Smooth muscle cell (in vitro differentiated cells): ENCODE results near the gene FHIT. TPM values are rescaled to one million over a fixed set of nuclear protein-coding genes. Genes with fewer than 3 reads are reported as not detected.

ENCODE experiments used
- DNase-seq: peaks from one replicate; lab custom pipeline; 2025; ENCODE audit not compliant: unreplicated experiment; lab: John Stamatoyannopoulos, UW
- H2AFZ ChIP-seq: fragments of 200-600 bp; sonication (generic); 2 replicates; pipeline ENCODE4 v1.6.0; 2016; ENCODE audit warnings: antibody characterized with exemption, low read depth, mild to moderate bottlenecking
- H3F3A ChIP-seq: fragments of 200-600 bp; sonication (generic); 2 replicates; pipeline ENCODE4 v1.6.0; 2017; ENCODE audit warnings: antibody characterized with exemption, low read depth
- H3K27ac ChIP-seq: fragments of 200-600 bp; sonication (generic); 2 replicates; pipeline ENCODE4 v1.5.1; 2016; ENCODE audit warnings: low read depth, mild to moderate bottlenecking
- H3K27me3 ChIP-seq: fragments of 200-600 bp; sonication (generic); 2 replicates; pipeline ENCODE4 v1.6.1; 2016; ENCODE audit warnings: low read depth, mild to moderate bottlenecking
- H3K36me3 ChIP-seq: fragments of 200-600 bp; sonication (generic); 2 replicates; pipeline ENCODE4 v1.5.1; 2016; ENCODE audit warnings: low read depth
- H3K4me1 ChIP-seq: fragments of 200-600 bp; sonication (generic); 2 replicates; pipeline ENCODE4 v1.5.1; 2016; ENCODE audit warnings: low read depth
- H3K4me2 ChIP-seq: fragments of 200-600 bp; sonication (generic); 2 replicates; pipeline ENCODE4 v1.6.0; 2016; ENCODE audit warnings: mild to moderate bottlenecking
- H3K4me3 ChIP-seq: fragments of 200-600 bp; sonication (generic); 2 replicates; pipeline ENCODE4 v1.5.1; 2016; ENCODE audit warnings: mild to moderate bottlenecking
- H3K79me2 ChIP-seq: fragments of 200-600 bp; sonication (generic); 2 replicates; pipeline ENCODE4 v1.6.0; 2016; ENCODE audit warnings: low read depth, mild to moderate bottlenecking
- H3K9ac ChIP-seq: fragments of 200-600 bp; sonication (generic); 2 replicates; pipeline ENCODE4 v1.6.0; 2016; ENCODE audit warnings: low read depth
- H3K9me3 ChIP-seq: fragments of 200-600 bp; sonication (generic); replicated peaks from 2 replicates; pipeline ENCODE4 v1.5.1; 2016; ENCODE audit warnings: low read depth
- H4K20me1 ChIP-seq: fragments of 200-600 bp; sonication (generic); 2 replicates; pipeline ENCODE4 v1.6.0; 2016; ENCODE audit warnings: low read depth
- WGBS: methylation state at CpG from one replicate; pipeline ENCODE4 v1.1.7; 2016; ENCODE audit warnings: low lambda C conversion rate; 5-methylcytosine and 5-hydroxymethylcytosine counted together
- polyA plus RNA-seq: library from polyadenylated mRNA; unstranded; fragments of >200 nt; fragmentation: Nextera tagmentation; extraction: Ambion mirVana; gene quantifications from 2 replicates; pipeline ENCODE4 v1.2.1, GENCODE V29; 2016
- total RNA-seq: library from RNA; depleted of rRNA; stranded (reverse); fragments of >200 nt; gene quantifications from 2 replicates; pipeline ENCODE4 v1.2.3, GENCODE V29; 2014
- TF ChIP-seq, protein P1 (sequence below): fragments of 200-600 bp; sonication (generic); IDR thresholded peaks from 2 replicates; pipeline ENCODE4 v1.5.1; 2017; ENCODE audit warnings: borderline replicate concordance, mild to moderate bottlenecking, antibody characterized with exemption; ENCODE audit not compliant: insufficient read depth, poor library complexity, severe bottlenecking

The FHIT gene
- total and polyA plus RNA-seq, 2 experiments from 2014 or later: 5.9 to 6.7 TPM

GRCh38 chr3:60290122-60290492 lies 961.1 kb downstream of the FHIT start:
- Histone ChIP-seq H3K27me3 (no peaks in the 10 kb centered on the region), H4K20me1 (no peaks in the 10 kb centered on the region), H3K9me3 (no peaks in the 10 kb centered on the region), H3K4me3 (no peak overlapping the region), H2AFZ (peak overlapping the region; percentile 11), H3K4me1 (peaks cover 15% of the 10 kb centered on the region), H3F3A (peaks cover 5% of the 10 kb centered on the region), H3K36me3 (no peaks in the 10 kb centered on the region), H3K4me2 (peak overlapping the region; percentile 41), H3K27ac (peak overlapping the region; percentile 71), H3K9ac (no peak overlapping the region), H3K79me2 (no peaks in the 10 kb centered on the region)
- WGBS: 81% methylated on average over 1 of the region's 1 CpG
- DNase-seq: no peak
- TF ChIP-seq, protein P1, sequence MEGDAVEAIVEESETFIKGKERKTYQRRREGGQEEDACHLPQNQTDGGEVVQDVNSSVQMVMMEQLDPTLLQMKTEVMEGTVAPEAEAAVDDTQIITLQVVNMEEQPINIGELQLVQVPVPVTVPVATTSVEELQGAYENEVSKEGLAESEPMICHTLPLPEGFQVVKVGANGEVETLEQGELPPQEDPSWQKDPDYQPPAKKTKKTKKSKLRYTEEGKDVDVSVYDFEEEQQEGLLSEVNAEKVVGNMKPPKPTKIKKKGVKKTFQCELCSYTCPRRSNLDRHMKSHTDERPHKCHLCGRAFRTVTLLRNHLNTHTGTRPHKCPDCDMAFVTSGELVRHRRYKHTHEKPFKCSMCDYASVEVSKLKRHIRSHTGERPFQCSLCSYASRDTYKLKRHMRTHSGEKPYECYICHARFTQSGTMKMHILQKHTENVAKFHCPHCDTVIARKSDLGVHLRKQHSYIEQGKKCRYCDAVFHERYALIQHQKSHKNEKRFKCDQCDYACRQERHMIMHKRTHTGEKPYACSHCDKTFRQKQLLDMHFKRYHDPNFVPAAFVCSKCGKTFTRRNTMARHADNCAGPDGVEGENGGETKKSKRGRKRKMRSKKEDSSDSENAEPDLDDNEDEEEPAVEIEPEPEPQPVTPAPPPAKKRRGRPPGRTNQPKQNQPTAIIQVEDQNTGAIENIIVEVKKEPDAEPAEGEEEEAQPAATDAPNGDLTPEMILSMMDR: no peak

DNA sequence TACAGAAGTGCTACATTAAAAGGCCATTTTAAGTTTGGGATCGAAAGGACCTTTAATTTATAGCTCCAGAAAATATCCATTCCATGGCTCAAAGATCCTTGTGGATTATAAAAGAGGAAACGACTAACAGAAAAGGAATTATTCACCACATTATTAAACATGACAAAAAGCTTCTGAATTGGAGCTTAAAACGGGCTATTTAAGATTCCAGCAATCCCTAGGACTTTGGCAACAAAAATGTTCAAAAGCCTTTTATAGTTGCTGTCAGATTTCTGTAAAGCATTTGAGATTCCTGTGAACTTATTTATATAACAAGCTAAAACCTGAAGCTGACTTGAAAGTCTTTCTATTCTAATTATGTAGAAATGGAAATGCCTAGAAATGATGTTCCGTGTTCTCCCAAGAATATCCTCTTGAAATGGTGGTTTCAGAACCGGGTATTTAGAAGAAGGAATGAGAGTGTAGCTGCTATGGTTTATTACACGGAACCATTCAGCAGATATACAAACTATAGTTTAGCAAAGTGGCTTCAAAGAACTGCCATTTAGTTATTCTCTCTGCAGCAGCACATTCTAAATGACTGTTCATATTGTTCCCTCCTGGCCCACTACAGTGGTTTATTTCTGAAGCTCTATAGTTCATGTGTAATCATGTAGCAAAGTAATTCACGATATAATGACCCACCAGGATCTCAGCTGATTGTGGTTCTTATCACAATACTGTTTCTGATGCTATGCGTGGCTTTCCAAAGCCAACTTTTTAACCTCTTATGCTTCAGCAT lies 961.7 kb downstream of the FHIT start:
- Histone ChIP-seq H3K27ac (peak overlapping the region; percentile 71), H3F3A (peaks cover 5% of the 10 kb centered on the region), H3K4me2 (peak overlapping the region; percentile 69), H3K36me3 (no peaks in the 10 kb centered on the region), H3K27me3 (no peaks in the 10 kb centered on the region), H3K9me3 (no peaks in the 10 kb centered on the region), H3K4me1 (peaks cover 15% of the 10 kb centered on the region), H3K9ac (no peak overlapping the region), H3K4me3 (no peak overlapping the region), H3K79me2 (no peaks in the 10 kb centered on the region), H4K20me1 (no peaks in the 10 kb centered on the region), H2AFZ (peak overlapping the region; percentile 11)
- DNase-seq: no peak
- WGBS: 42% methylated on average over 8 of the region's 8 CpGs
- TF ChIP-seq, protein P1: no peak

- 94% methylated on average over 2 of the region's 2 CpGs for WGBS
- TF ChIP-seq, protein P1: no peak
- Histone ChIP-seq H3K9ac (no peak overlapping the region), H3K27ac (no peak overlapping the region), H3K79me2 (no peaks in the 10 kb centered on the region), H3K4me2 (no peak overlapping the region), H4K20me1 (no peaks in the 10 kb centered on the region), H3K36me3 (no peaks in the 10 kb centered on the region), H3F3A (no peaks in the 10 kb centered on the region), H3K27me3 (no peaks in the 10 kb centered on the region), H3K9me3 (no peaks in the 10 kb centered on the region), H3K4me3 (no peak overlapping the region), H2AFZ (no peak overlapping the region), H3K4me1 (no peaks in the 10 kb centered on the region)
- no peak for DNase-seq
These were observed 968.4 kb downstream of the FHIT start for GRCh38 chr3:60282866-60283265.

GRCh38 chr3:60281970-60282369 lies 969.3 kb downstream of the FHIT start:
- Histone ChIP-seq H3K4me3 (no peak overlapping the region), H3K27me3 (no peaks in the 10 kb centered on the region), H3K79me2 (no peaks in the 10 kb centered on the region), H3K36me3 (no peaks in the 10 kb centered on the region), H3K9me3 (no peaks in the 10 kb centered on the region), H2AFZ (peak overlapping the region; percentile 42), H3K9ac (no peak overlapping the region), H3K4me2 (peak overlapping the region; percentile 40), H3K27ac (peak overlapping the region; percentile 9), H3K4me1 (no peaks in the 10 kb centered on the region), H3F3A (no peaks in the 10 kb centered on the region), H4K20me1 (no peaks in the 10 kb centered on the region)
- TF ChIP-seq, protein P1: no peak
- no peak for DNase-seq
- 30% methylated on average over 3 of the region's 3 CpGs for WGBS
